ENCODE measurements around the gene CCDC134. TPM values are rescaled to one million over a fixed set of nuclear protein-coding genes. Genes with fewer than 3 reads are reported as not detected.

Gene CCDC134
- total and polyA plus RNA-seq, 2 donors (not counting 3 experiments of a cell fraction or from before 2014, with no cell fraction given), result 4.5 to 8.4 TPM

- no peak for FAIRE-seq
These were observed 70.3 kb downstream of the CCDC134 start for GRCh38 chr22:41870786-41871185.

More at GRCh38 chr22:41870786-41871185, 70.3 kb downstream of the CCDC134 start:
- Histone ChIP-seq H3K4me1 (ENCODE audit: control insufficient read depth, extremely low read depth, insufficient read depth, low read length) (no peaks in the 10 kb centered on the region), H3K9ac (replicated peaks; ENCODE audit: extremely low read depth, insufficient read depth, low read length) (no peak overlapping the region), H3K27ac (ENCODE audit: insufficient read depth, low read depth, low read length) (no peak overlapping the region), H3K36me3 (ENCODE audit: control insufficient read depth in 2 of 2, extremely low read depth in 1 of 2, insufficient read depth in 2 of 2, low read length in 2 of 2) (peaks cover 26 to 37% of the 10 kb centered on the region in 2 experiments), H3K4me3 (replicated peaks in 1 of 3; ENCODE audit: insufficient read depth in 1 of 3, low read depth in 1 of 3, low read length in 3 of 3) (no peak overlapping the region), H3K79me2 (ENCODE audit: control insufficient read depth, insufficient read depth, low read length) (peaks cover 7% of the 10 kb centered on the region), H3K9me1 (replicated peaks; ENCODE audit: control insufficient read depth, extremely low read depth, insufficient read depth, low read length) (no peaks in the 10 kb centered on the region), H4K20me1 (replicated peaks; ENCODE audit: control insufficient read depth, extremely low read depth, insufficient read depth, low read length) (peaks cover 2% of the 10 kb centered on the region), H3K4me2 (ENCODE audit: insufficient read depth, low read length) (no peak overlapping the region), H3K9me3 (replicated peaks; ENCODE audit: control insufficient read depth, insufficient read depth, low read length) (no peaks in the 10 kb centered on the region), H3K27me3 (ENCODE audit: control insufficient read depth in 2 of 2, insufficient read depth in 2 of 2, low read length in 2 of 2) (no peaks in the 10 kb centered on the region), H2AFZ (ENCODE audit: low read depth, low read length) (no peak overlapping the region)
- ChIA-PET POLR2A (no interaction called here), CTCF (interaction anchor here (1.0 to 2.5 kb wide), 3 partner anchors 11 to 173 kb away, joined by 4 to 8 read pairs (median 4); no protein-coding TSS in a partner anchor)
- no TSS peak for BruUV-seq (replicated peaks)
- no peak for TF ChIP-seq POLR2A (IDR thresholded peaks at IDR 0.05; ENCODE audit: low read depth, low read length)
- TF ChIP-seq FOS (IDR thresholded peaks at IDR 0.05; ENCODE audit: borderline replicate concordance, insufficient read depth, low read length), result no peak
- TF ChIP-seq JUN (IDR thresholded peaks at IDR 0.05; ENCODE audit: borderline replicate concordance, insufficient read depth, insufficient read length, low read depth), result no peak
- no peak for TF ChIP-seq MAX (IDR thresholded peaks at IDR 0.05; ENCODE audit: insufficient read depth, insufficient read length)
- no peak for TF ChIP-seq GATA2 (IDR thresholded peaks at IDR 0.05; ENCODE audit: insufficient read depth, insufficient read length, low read depth, low read length)
- no peak for TF ChIP-seq CTCF (IDR thresholded peaks at IDR 0.05; ENCODE audit: extremely low read depth in 1 of 2, insufficient read depth in 1 of 2, low read depth in 1 of 2, low read length in 2 of 2)
- no peak for TF ChIP-seq MYC (IDR thresholded peaks at IDR 0.05; ENCODE audit: low read depth, low read length)
- no peak for TF ChIP-seq EZH2 (IDR thresholded peaks at IDR 0.05; ENCODE audit: borderline replicate concordance, low read depth, low read length, severe bottlenecking)
- TF ChIP-seq POLR2AphosphoS5 (IDR thresholded peaks at IDR 0.05; ENCODE audit: insufficient read depth, low read depth, low read length), result no peak
- dilution Hi-C loops (cut with MboI; ENCODE audit: extremely low pct_ligation_motif_present, low sequenced_read_pairs), result no loop called here
- no peak for DNase-seq (ENCODE audit: low read depth, low spot score)
- intact Hi-C loops (cut with micrococcal nuclease), result no loop called here
